IMR-90 (cell line): ENCODE results near the gene RIMBP2. TPM values are rescaled to one million over a fixed set of nuclear protein-coding genes. Genes with fewer than 3 reads are reported as not detected.

ENCODE experiments used
- ATAC-seq: fragments of 200-7000 bp; cut with Tn5 transposase; 2 replicates; pipeline ENCODE4 v1.9.1; 2020; ENCODE audit warnings: low read depth, mild to moderate bottlenecking, moderate library complexity
- BruUV-seq: library from RNA; stranded (reverse); fragments of 400-500 nt; replicated peaks from 2 replicates; lab custom pipeline; 2021; lab: Mats Ljungman, UMichigan
- CTCF ChIA-PET: fragments of 300-600 bp; formaldehyde crosslinking; extraction: SDS; loops from one replicate; lab custom pipeline; 2021; ENCODE audit warnings: antibody characterized with exemption; lab: Yijun Ruan, JAX
- POLR2A ChIA-PET: fragments of 300-600 bp; sonication (Branson Sonifier 250); formaldehyde crosslinking; loops from one replicate; lab custom pipeline; 2022; ENCODE audit warnings: antibody characterized with exemption; ENCODE audit not compliant: unreplicated experiment; lab: Charles Lee
- DNase-seq: peaks from one replicate; pipeline ENCODE4 v3.0.0; 2013
- H2AFZ ChIP-seq: replicated peaks from 2 replicates; pipeline ENCODE3; 2013; ENCODE audit warnings: low read length, mild to moderate bottlenecking; ENCODE audit not compliant: poor library complexity
- H2AK5ac ChIP-seq: 2 replicates; pipeline ENCODE4 v1.6.1; 2013; ENCODE audit warnings: low read depth, low read length, inconsistent platforms
- H2AK9ac ChIP-seq: replicated peaks from 2 replicates; pipeline ENCODE3; 2013; ENCODE audit warnings: mild to moderate bottlenecking, low read depth, low read length, moderate library complexity; ENCODE audit not compliant: poor library complexity
- H2BK120ac ChIP-seq: 2 replicates; pipeline ENCODE4 v1.6.1; 2013; ENCODE audit warnings: low read depth, low read length, inconsistent platforms
- H2BK15ac ChIP-seq: 3 replicates; pipeline ENCODE4 v1.6.1; 2013; ENCODE audit warnings: low read depth, low read length, inconsistent platforms
- H2BK20ac ChIP-seq: 2 replicates; pipeline ENCODE4 v1.6.1; 2013; ENCODE audit warnings: low read depth, mild to moderate bottlenecking, inconsistent platforms, low read length, moderate library complexity
- H2BK5ac ChIP-seq: 2 replicates; pipeline ENCODE4 v1.6.1; 2013; ENCODE audit warnings: mild to moderate bottlenecking, low read depth, low read length, inconsistent platforms; ENCODE audit not compliant: poor library complexity, severe bottlenecking
- H3K14ac ChIP-seq: replicated peaks from 2 replicates; pipeline ENCODE4 v1.6.1; 2013; ENCODE audit warnings: low read depth, low read length, inconsistent platforms
- H3K18ac ChIP-seq: 2 replicates; pipeline ENCODE4 v1.6.1; 2013; ENCODE audit warnings: low read depth, low read length, control low read depth
- H3K23ac ChIP-seq: 2 replicates; pipeline ENCODE4 v1.6.1; 2013; ENCODE audit warnings: low read depth, low read length, inconsistent platforms
- H3K27ac ChIP-seq: 2 replicates; pipeline ENCODE4 v1.5.1; 2013; ENCODE audit warnings: mild to moderate bottlenecking, control low read depth, low read length; ENCODE audit not compliant: insufficient read depth
- H3K27me3 ChIP-seq: 2 replicates; pipeline ENCODE4 v1.6.1; 2013; ENCODE audit warnings: low read length; ENCODE audit not compliant: control insufficient read depth, insufficient read depth
- H3K36me3 ChIP-seq: 2 replicates; pipeline ENCODE4 v1.6.1; 2013; ENCODE audit warnings: low read length, mixed read lengths; ENCODE audit not compliant: control insufficient read depth, insufficient read depth
- H3K4ac ChIP-seq: 2 replicates; pipeline ENCODE4 v1.6.1; 2013; ENCODE audit warnings: low read depth, low read length, inconsistent platforms
- H3K4me1 ChIP-seq: 2 replicates; pipeline ENCODE4 v1.6.1; 2013; ENCODE audit warnings: low read length, mixed read lengths; ENCODE audit not compliant: control insufficient read depth, insufficient read depth
- H3K4me2 ChIP-seq: 2 replicates; pipeline ENCODE4 v1.6.1; 2013; ENCODE audit warnings: low read depth, mild to moderate bottlenecking, control low read depth, low read length, moderate library complexity
- H3K4me3 ChIP-seq: 2 replicates; pipeline ENCODE4 v1.5.1; 2013; ENCODE audit warnings: low read depth, mild to moderate bottlenecking, control low read depth, low read length, moderate library complexity; ENCODE audit not compliant: insufficient read depth
- H3K56ac ChIP-seq: 2 replicates; pipeline ENCODE4 v1.6.1; 2013; ENCODE audit warnings: low read length, inconsistent platforms; ENCODE audit not compliant: insufficient read depth; ENCODE audit errors: extremely low read depth
- H3K79me1 ChIP-seq, 2 experiments: 2 replicates each; pipeline ENCODE4 v1.6.1; 2013; ENCODE audit warnings: low read length in 2 of 2, inconsistent platforms in 1 of 2, low read depth in 1 of 2
- H3K9ac ChIP-seq: 2 replicates; pipeline ENCODE4 v1.6.1; 2013; ENCODE audit warnings: low read depth, low read length, control low read depth
- H3K9me1 ChIP-seq: 2 replicates; pipeline ENCODE4 v1.6.1; 2013; ENCODE audit warnings: low read length, inconsistent platforms; ENCODE audit not compliant: insufficient read depth
- H3K9me3 ChIP-seq: 2 replicates; pipeline ENCODE4 v1.6.1; 2013; ENCODE audit warnings: low read length; ENCODE audit not compliant: control insufficient read depth, insufficient read depth
- H4K20me1 ChIP-seq: 2 replicates; pipeline ENCODE4 v1.6.1; 2013; ENCODE audit warnings: low read length, inconsistent platforms; ENCODE audit not compliant: insufficient read depth
- H4K5ac ChIP-seq: 2 replicates; pipeline ENCODE4 v1.6.1; 2013; ENCODE audit warnings: mild to moderate bottlenecking, low read depth, low read length, control low read depth
- H4K8ac ChIP-seq, 2 experiments: 2 replicates each; pipeline ENCODE4 v1.6.1; 2013; ENCODE audit warnings: low read depth in 2 of 2, low read length in 2 of 2, control low read depth in 1 of 2, inconsistent platforms in 1 of 2
- H4K91ac ChIP-seq: 2 replicates; pipeline ENCODE4 v1.6.1; 2013; ENCODE audit warnings: low read depth, low read length, inconsistent platforms; ENCODE audit not compliant: insufficient read depth
- CEBPB ChIP-seq: IDR thresholded peaks from 2 replicates; pipeline ENCODE4 v1.6.1; 2012; ENCODE audit warnings: low read depth, low read length, improper control_type of control experiment
- WGBS, 2 experiments: methylation state at CpG; one replicate each; pipeline versions ENCODE4 v1.1.5 to v1.1.7; 2013; ENCODE audit warnings: missing lambda C conversion rate in 2 of 2; ENCODE audit not compliant: insufficient read length in 1 of 2; ENCODE audit errors: extremely low coverage in 2 of 2; 5-methylcytosine and 5-hydroxymethylcytosine counted together
- dilution Hi-C: fragments of 300-500 bp; cut with HindIII; formaldehyde crosslinking; loops from one replicate; pipeline ENCODE4 v1.14.3; 2018; ENCODE audit warnings: low sequenced_read_pairs; ENCODE audit not compliant: unreplicated experiment
- in situ Hi-C: fragments of 300-500 bp; cut with MboI; formaldehyde crosslinking; loops from 3 replicates; pipeline ENCODE4 v1.14.3; 2019; ENCODE audit warnings: low sequenced_read_pairs, inconsistent platforms, mixed read lengths
- intact Hi-C: fragments of 100-400 bp; cut with micrococcal nuclease; formaldehyde crosslinking; loops from 2 replicates; pipeline ENCODE4 v1.10.0; 2022
- polyA plus RNA-seq, 3 experiments: library from polyadenylated mRNA; depleted of rRNA; stranded (reverse); fragments of >200 nt; gene quantifications; 2 replicates each; pipeline ENCODE4 v1.2.3, GENCODE V29; 2012; ENCODE audit warnings: low replicate concordance in 1 of 3
- total RNA-seq: library from RNA; depleted of rRNA; stranded (reverse); fragments of >200 nt; gene quantifications from 2 replicates; pipeline ENCODE4 v1.2.3, GENCODE V29; 2012
- TF ChIP-seq, protein P1 (sequence below): fragments of 150-350 bp; IDR thresholded peaks from 2 replicates; pipeline ENCODE4 v1.6.1; 2016; ENCODE audit warnings: low read depth, mild to moderate bottlenecking, low read length, moderate library complexity, borderline replicate concordance

Gene RIMBP2
- total and polyA plus RNA-seq, 2 of the 4 experiments (the other 2 are of a cell fraction) = not detected

DNA sequence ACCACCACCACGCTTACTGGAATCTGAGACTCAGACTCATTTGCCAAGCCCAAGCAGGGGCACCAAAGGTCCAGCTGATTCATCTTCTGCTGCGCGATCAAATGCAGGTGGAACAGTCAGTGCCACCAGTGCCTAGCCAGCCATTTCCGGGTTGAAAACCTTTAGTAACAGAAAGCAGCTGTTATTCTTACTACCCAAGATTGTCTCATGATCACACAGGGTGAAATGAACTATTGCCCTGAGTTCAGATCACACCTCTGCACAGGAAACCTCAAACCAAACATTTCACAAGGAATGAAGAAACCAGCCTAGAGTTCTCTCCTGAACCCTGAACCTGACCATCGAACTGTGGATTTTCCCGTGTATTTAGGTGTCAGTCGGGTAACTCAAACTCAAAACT is 88.9 kb downstream of the RIMBP2 start:
- DNase-seq = no peak
- dilution Hi-C loops = no loop called here
- no peak overlapping the region for H3K4me3 ChIP-seq
- no peak overlapping the region for H2BK15ac ChIP-seq
- POLR2A ChIA-PET = no interaction called here
- H4K5ac ChIP-seq = no peak overlapping the region
- no peak overlapping the region for H2BK5ac ChIP-seq
- no peaks in the 10 kb centered on the region for H3K36me3 ChIP-seq
- H3K18ac ChIP-seq = no peak overlapping the region
- in situ Hi-C loops = no loop called here
- H3K27me3 ChIP-seq = no peaks in the 10 kb centered on the region
- no peak overlapping the region for H2AK9ac ChIP-seq
- no peak overlapping the region for H3K9ac ChIP-seq
- no peak overlapping the region for H2BK120ac ChIP-seq
- H3K56ac ChIP-seq = no peak overlapping the region
- CTCF ChIA-PET = no interaction called here
- no peak overlapping the region for H2AK5ac ChIP-seq
- no peaks in the 10 kb centered on the region for H4K20me1 ChIP-seq
- H3K9me3 ChIP-seq = peaks cover 23% of the 10 kb centered on the region
- H3K27ac ChIP-seq = no peak overlapping the region
- no TSS peak for BruUV-seq
- no peak overlapping the region for H4K8ac ChIP-seq
- WGBS, 2 experiments = 61% methylated on average over 4 of the region's 7 CpGs; no CpG with 5 or more reads in 1 of the 2 experiments
- intact Hi-C loops = no loop called here
- no peaks in the 10 kb centered on the region for H3K4me1 ChIP-seq
- H3K23ac ChIP-seq = no peak overlapping the region
- ATAC-seq = no peak
- TF ChIP-seq, protein P1, sequence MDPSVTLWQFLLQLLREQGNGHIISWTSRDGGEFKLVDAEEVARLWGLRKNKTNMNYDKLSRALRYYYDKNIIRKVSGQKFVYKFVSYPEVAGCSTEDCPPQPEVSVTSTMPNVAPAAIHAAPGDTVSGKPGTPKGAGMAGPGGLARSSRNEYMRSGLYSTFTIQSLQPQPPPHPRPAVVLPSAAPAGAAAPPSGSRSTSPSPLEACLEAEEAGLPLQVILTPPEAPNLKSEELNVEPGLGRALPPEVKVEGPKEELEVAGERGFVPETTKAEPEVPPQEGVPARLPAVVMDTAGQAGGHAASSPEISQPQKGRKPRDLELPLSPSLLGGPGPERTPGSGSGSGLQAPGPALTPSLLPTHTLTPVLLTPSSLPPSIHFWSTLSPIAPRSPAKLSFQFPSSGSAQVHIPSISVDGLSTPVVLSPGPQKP = no peak
- TF ChIP-seq CEBPB = no peak
- no peaks in the 10 kb centered on the region for H3K79me1 ChIP-seq
- H4K91ac ChIP-seq = no peak overlapping the region
- H3K9me1 ChIP-seq = no peaks in the 10 kb centered on the region
- H2AFZ ChIP-seq = no peak overlapping the region
- H3K4ac ChIP-seq = no peak overlapping the region
- no peak overlapping the region for H3K14ac ChIP-seq
- H2BK20ac ChIP-seq = no peak overlapping the region
- H3K4me2 ChIP-seq = no peak overlapping the region
